Transverse colon (tissue), 4 donors: ENCODE results near the gene ZRANB3. TPM values are rescaled to one million over a fixed set of nuclear protein-coding genes. Genes with fewer than 3 reads are reported as not detected.

Experiments used
- small RNA-seq, 4 donors: library from RNA; depleted of rRNA; stranded (forward); fragments of <200 nt; gene quantifications; one replicate each; pipeline ENCODE3, GENCODE V24; 2016
- total RNA-seq, 4 donors: library from RNA; depleted of rRNA; stranded (reverse); fragments of >200 nt; gene quantifications; one replicate each; pipeline ENCODE4 v1.1.0, GENCODE V29; 2016

The ZRANB3 gene
- total RNA-seq, 4 donors from 2014 or later: 0.37 to 3.0 (median 1.6) TPM

Small RNAs within 50 kb of the gene (small RNA-seq; reads per million reads assigned to genes)
- gene SNORA40B: 0 to 0.59 (median 0.14) reads per million in 4 donors

Other genes starting within 250 kb of the ZRANB3 start
- gene R3HDM1, start 266 bp upstream of the ZRANB3 start, total RNA-seq: 10 to 100 TPM; 13.7 to 22.3 (median 19.2) TPM
- gene UBXN4, start 210.6 kb upstream of the ZRANB3 start, total RNA-seq: 100 to 1,000 TPM in 1 of 4 donors, 10 to 100 TPM in 3; 54.2 to 101 (median 61.3) TPM